HT1080 (cell line): ENCODE data around the gene NTM. TPM values are rescaled to one million over a fixed set of nuclear protein-coding genes. Genes with fewer than 3 reads are reported as not detected.
A peak's percentile ranks its signal among the peaks of the same experiment; 100 is the strongest.
"Not testable (repeated sequence)": the region's sequence is repeated elsewhere in the genome, so short reads cannot be mapped to it uniquely, and the experiment has no call there.

ENCODE experiments used
- DNase-seq: peaks from one replicate; pipeline ENCODE4 v3.0.0-alpha.2; 2015; ENCODE audit warnings: low read depth
- total RNA-seq: library from RNA; depleted of rRNA; stranded (reverse); fragments of >200 nt; shearing (Covaris generic); gene quantifications from 2 replicates; pipeline ENCODE4 v1.2.3, GENCODE V29; 2014

The NTM gene
- total RNA-seq, 1 experiment from 2014 or later: 65.7 TPM

- no peak for DNase-seq
Measured at GRCh38 chr11:131495423-131495822, 125.0 kb downstream of the NTM start.

DNA sequence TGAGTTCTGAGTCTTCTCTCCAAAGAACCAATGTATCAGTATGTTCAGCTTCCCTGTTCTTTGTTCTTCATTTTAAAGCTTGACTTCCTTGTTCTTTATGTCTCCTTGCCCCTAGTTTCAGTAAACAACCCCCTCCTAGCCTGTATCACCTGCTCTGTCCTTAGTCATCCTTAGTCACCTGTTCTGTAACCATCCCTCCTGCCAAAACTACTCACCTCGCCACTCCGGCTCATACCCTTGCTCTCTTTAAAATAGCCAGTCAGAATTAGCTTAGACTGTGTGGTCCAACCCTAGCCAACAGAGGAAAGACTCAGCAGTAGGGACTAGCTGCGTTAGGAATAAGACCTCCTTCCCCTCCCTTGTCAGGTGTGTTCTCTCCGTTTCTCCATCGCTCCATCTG, 127.3 kb downstream of the NTM start:
- not testable (repeated sequence) for DNase-seq

GRCh38 chr11:131498631-131499160, 128.3 kb downstream of the NTM start:
- DNase-seq: no peak

GRCh38 chr11:131499199-131499598, 128.8 kb downstream of the NTM start:
- DNase-seq: peak; percentile 75

GRCh38 chr11:131503017-131503416, 132.6 kb downstream of the NTM start:
- no peak for DNase-seq

GRCh38 chr11:131504199-131504949, 134.0 kb downstream of the NTM start:
- DNase-seq: peak; percentile 61

GRCh38 chr11:131506348-131506747, 135.9 kb downstream of the NTM start:
- DNase-seq: no peak

- DNase-seq: no peak
Measured at GRCh38 chr11:131510662-131511061, 140.2 kb downstream of the NTM start.

DNA sequence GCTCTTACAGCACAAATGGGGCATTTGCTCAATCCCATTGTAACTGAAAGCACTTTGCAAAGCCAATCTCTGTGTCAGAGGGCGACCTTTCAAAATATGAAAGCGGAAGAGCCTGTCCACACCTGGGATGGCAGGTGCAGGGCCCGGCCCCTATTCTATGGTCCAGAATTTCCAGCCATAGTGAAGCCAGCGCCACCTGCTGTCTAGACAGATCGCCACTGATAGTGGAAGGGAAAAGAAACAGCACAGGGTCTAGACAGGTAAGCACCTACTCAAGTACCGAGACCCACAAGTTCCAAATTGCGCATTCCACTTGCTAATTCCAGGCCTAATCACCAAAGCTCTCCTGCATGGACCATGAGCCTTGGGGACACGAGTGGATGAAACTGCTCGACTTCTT, 141.4 kb downstream of the NTM start:
- DNase-seq: no peak

- no peak for DNase-seq
Measured at GRCh38 chr11:131512228-131512627, 141.8 kb downstream of the NTM start.

DNA sequence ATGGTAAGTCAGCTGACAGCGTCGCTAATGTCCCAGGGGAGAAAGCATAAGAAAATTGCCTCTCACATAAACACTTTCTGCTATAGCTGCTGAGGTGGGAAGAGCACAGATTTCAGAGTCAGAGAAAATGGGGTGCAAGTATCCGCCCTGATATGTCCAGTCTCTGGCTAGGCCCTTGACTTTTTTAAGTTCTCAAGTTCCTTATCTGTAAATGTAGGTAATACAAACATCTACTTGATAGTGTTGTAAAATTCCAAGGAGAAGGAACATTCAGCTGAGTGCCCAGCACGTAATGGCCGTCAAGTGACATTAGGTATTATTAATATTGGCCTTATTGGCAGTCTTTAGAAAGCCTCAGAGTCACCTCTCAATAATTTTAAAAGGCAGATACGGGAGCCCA, 143.6 kb downstream of the NTM start:
- DNase-seq: no peak

GRCh38 chr11:131518305-131518838, 148.0 kb downstream of the NTM start:
- DNase-seq: peak; percentile 58

DNA sequence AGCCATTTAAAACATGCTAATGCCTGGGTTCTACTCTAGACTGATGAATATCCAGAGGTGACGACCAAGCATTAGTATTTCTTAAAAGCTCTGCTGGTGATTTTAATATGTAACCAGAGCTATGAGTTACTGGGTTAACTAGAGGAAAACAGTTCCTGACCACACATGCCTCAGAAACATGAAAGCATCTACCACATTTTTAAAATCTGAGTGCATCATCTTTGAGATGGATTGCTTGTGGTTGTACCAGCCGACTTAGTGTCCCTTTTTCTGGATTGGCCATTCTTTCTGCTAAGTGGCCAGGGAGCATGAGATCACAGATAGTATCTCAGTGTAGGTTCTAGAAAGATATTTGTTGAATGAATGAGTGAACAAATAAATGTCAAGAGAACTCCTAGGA, 152.4 kb downstream of the NTM start:
- DNase-seq: no peak

DNA sequence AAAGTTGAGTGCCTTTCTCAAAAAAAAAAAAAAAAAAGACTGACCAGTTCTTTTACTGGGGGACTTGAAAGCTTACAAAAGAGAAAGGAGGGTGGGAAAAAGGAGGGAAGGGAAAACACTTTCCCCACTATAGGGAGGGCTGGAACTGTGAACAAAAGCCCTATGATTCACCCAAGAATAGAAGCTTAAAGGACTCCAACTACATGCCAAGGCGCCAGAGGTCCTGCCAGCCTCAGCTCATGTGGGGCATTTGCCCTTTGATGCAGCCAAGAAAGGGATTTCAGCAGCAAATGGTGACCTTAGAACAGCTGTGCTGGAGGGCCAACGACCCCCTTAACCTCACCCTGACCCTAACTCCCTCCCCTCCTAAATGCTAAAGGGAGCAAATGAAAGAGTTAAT, 160.0 kb downstream of the NTM start:
- DNase-seq: no peak

DNA sequence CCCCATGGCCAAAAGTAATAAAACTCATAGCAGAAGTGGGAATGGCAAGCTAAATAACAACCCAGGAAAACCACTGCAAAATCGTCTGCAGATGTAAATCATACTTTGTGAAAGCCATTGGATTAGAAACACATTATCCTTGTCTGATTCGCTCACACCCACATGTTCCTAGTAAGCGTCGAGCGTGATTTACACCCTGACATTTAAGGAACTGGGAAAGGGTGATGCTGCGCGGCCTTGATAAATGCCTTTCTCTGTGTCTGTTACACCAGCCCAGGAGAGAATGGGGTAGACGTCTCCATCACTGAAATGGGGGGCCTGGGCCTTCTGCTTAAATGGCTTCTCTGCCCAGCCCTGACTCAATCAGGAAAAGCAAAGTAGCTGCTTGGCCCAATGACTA, 162.7 kb downstream of the NTM start:
- DNase-seq: no peak

DNA sequence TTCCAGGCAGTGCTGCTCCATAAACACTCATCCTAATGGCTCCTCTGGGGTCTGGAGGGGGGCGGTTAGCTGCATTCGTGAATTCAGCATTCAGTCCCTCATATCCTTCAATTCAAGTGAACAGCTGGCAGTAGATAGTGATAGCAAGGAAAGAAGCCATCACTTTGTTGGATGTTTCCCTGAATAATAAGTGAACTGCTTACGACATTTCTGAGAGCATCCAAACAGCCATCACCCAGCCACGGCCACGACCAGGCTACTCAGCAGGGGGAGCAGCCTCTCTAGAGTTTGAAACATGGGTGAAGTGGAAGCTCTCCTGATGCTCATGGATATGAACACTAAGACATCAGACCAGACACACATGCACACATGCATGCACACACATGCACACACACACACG, 163.6 kb downstream of the NTM start:
- no peak for DNase-seq

- no peak for DNase-seq
Measured at GRCh38 chr11:131534611-131535010, 164.2 kb downstream of the NTM start.

DNA sequence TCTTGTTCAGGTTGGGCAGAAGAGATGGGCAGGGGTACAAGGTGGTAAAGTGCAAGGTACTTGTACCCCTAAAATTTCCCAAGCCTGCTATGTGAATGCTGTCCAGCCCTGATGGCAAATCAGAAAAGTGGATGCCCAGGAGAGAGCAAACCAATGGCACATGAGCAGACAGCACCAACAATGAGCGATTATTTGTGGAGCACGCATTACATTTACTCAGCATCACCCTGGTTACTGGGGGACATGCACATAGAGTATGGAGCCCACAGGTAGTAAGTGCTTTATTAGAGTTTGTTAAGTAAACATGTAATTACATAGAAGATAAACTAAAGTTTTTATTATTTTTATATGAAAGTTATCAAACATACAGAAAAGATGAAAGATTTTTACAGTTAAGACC, 165.7 kb downstream of the NTM start:
- DNase-seq: no peak

DNA sequence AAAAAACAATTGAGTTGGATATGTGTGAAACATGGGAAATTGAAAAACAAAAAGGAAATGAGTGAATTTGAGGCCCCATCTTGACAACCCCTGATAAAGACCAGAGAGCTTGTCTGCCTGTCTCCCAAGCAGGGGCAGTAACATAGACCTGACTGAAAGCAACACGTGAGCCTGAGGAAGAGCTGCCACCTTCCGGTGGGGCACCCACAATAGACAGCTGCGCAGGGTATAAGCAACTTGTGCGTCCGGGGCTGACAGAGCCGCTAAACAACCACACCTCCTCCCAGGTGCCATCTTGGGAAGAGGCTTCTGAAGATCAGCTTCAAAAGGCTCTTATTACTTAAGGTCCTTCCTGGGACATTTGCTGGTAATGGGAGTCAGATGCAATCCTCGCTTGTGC, 166.8 kb downstream of the NTM start:
- peak; percentile 37 for DNase-seq

DNA sequence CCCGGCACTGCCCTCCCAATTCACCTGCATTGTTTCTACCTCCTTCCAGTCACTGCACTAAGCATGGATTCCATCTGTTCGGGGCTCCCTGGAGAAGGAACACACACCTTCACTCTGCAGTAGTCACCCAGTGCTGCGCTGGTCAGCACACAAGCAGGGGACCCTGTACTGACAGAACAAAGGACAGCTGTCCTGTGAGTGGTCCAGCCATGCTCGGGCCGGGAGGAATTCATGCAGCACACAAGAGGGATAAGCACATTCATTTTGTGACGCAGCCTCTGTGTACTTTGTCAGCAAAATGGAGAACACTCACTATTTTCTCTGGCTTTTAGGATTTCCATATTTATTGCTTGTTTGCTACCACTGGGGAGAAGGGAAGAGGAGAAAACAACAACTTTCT, 167.3 kb downstream of the NTM start:
- DNase-seq: no peak

GRCh38 chr11:131538322-131538721, 167.9 kb downstream of the NTM start:
- no peak for DNase-seq

- DNase-seq: no peak
Measured at GRCh38 chr11:131540676-131541075, 170.3 kb downstream of the NTM start.

DNA sequence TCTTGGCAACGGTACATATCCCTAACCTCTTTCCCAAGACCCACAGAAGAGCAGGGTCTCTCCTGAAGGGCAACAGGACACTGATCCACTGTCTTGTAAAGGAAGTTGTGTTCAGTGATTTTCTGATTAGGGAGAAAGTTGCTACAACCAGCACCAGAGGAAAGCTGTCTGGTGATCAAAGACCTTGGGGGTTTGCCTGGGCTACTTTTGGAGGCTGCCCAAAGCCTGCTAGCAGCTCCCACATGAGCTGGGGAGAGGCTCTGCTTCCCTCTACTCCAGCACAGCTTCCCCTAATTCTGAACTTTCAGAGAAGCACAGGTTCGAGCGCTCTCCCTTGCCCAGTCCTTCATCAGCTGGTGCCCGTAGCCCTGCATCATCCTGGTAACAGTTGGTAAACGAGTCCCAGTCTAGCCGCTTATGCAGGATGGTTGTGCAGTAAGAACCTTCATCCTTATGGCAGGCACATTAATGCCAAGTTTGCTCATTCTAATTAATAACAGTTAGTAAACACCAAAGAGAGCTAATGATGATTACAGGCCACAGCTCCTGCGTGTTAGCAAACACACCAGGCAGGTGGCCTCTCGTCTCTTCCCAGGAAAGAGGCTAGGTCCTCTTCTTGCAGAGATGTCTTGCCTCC, 173.1 kb downstream of the NTM start:
- no peak for DNase-seq
